Neural cell (in vitro differentiated cells): ENCODE results near the gene IFT122. TPM values are rescaled to one million over a fixed set of nuclear protein-coding genes. Genes with fewer than 3 reads are reported as not detected.

Experiments used
- H2AFZ ChIP-seq: fragments of 200-600, 300-800 bp; sonication (generic), shearing (Covaris generic); 2 replicates; pipeline ENCODE4 v1.6.0; 2014; ENCODE audit warnings: low read depth, mild to moderate bottlenecking, antibody characterized with exemption, low read length, moderate library complexity
- H3F3A ChIP-seq: fragments of 200-600 bp; shearing (Covaris generic); 2 replicates; pipeline ENCODE4 v1.6.1; 2016; ENCODE audit warnings: mild to moderate bottlenecking, moderate library complexity, mixed read lengths, antibody characterized with exemption, low read length; ENCODE audit not compliant: insufficient read depth, poor library complexity, severe bottlenecking
- H3K27ac ChIP-seq: fragments of 200-600, 300-800 bp; sonication (generic), shearing (Covaris generic); 2 replicates; pipeline ENCODE4 v1.5.1; 2014; ENCODE audit warnings: mild to moderate bottlenecking, low read length, moderate library complexity
- H3K27me3 ChIP-seq: fragments of 300-800, 200-600 bp; sonication (generic), shearing (Covaris generic); 2 replicates; pipeline ENCODE4 v1.6.0; 2014; ENCODE audit warnings: mild to moderate bottlenecking, low read depth, low read length, moderate library complexity; ENCODE audit not compliant: insufficient read depth
- H3K36me3 ChIP-seq: fragments of 300-800, 200-600 bp; sonication (generic), shearing (Covaris generic); 2 replicates; pipeline ENCODE4 v1.5.1; 2014; ENCODE audit warnings: mild to moderate bottlenecking, antibody characterized with exemption, low read length, moderate library complexity; ENCODE audit not compliant: insufficient read depth
- H3K4me2 ChIP-seq: fragments of 300-800, 200-600 bp; sonication (generic), shearing (Covaris generic); 2 replicates; pipeline ENCODE4 v1.6.0; 2014; ENCODE audit warnings: mild to moderate bottlenecking, low read length
- H3K4me3 ChIP-seq: fragments of 300-800, 200-600 bp; sonication (generic), shearing (Covaris generic); 2 replicates; pipeline ENCODE4 v1.5.1; 2014; ENCODE audit warnings: mild to moderate bottlenecking, low read length, moderate library complexity
- H3K79me2 ChIP-seq: fragments of 200-600 bp; shearing (Covaris generic); replicated peaks from 2 replicates; pipeline ENCODE4 v1.6.0; 2014; ENCODE audit warnings: mild to moderate bottlenecking, low read length, moderate library complexity; ENCODE audit not compliant: insufficient read depth
- H3K9ac ChIP-seq: fragments of 300-800, 200-600 bp; sonication (generic), shearing (Covaris generic); 2 replicates; pipeline ENCODE4 v1.6.1; 2016; ENCODE audit warnings: mild to moderate bottlenecking, low read length, mixed read lengths
- H3K9me2 ChIP-seq: fragments of 200-600 bp; shearing (Covaris generic); 2 replicates; pipeline ENCODE4 v1.6.1; 2016; ENCODE audit warnings: mild to moderate bottlenecking, low read length, mixed read lengths; ENCODE audit not compliant: insufficient read depth
- H3K9me3 ChIP-seq: fragments of 200-600, 300-800 bp; sonication (generic), shearing (Covaris generic); 2 replicates; pipeline ENCODE4 v1.6.1; 2016; ENCODE audit warnings: mild to moderate bottlenecking, mixed run types, low read length, moderate library complexity, mixed read lengths
- H4K20me1 ChIP-seq: fragments of 200-600 bp; shearing (Covaris generic); 2 replicates; pipeline ENCODE4 v1.6.1; 2016; ENCODE audit warnings: mild to moderate bottlenecking, mixed run types; ENCODE audit not compliant: insufficient read depth
- CTCF ChIP-seq: fragments of 450-650 bp; IDR thresholded peaks from 2 replicates; pipeline ENCODE4 v1.5.1; 2014; ENCODE audit warnings: antibody characterized with exemption, mild to moderate bottlenecking, moderate library complexity; ENCODE audit not compliant: poor library complexity, severe bottlenecking
- EP300 ChIP-seq: fragments of 450-650 bp; conservative IDR thresholded peaks from 2 replicates; pipeline ENCODE4 v1.6.1; 2014; ENCODE audit warnings: antibody characterized with exemption, mild to moderate bottlenecking, moderate library complexity; ENCODE audit not compliant: poor library complexity, severe bottlenecking
- EZH2 ChIP-seq: fragments of 200-600, 300-800 bp; shearing (Covaris generic), sonication (generic); IDR thresholded peaks from 2 replicates; pipeline ENCODE4 v1.6.1; 2014; ENCODE audit warnings: antibody characterized with exemption, low read length, borderline replicate concordance, mild to moderate bottlenecking; ENCODE audit not compliant: insufficient read depth, poor library complexity, severe bottlenecking
- MXI1 ChIP-seq: fragments of 450-650 bp; conservative IDR thresholded peaks from 2 replicates; pipeline ENCODE4 v1.6.1; 2014; ENCODE audit warnings: antibody characterized with exemption, mild to moderate bottlenecking; ENCODE audit not compliant: poor library complexity, severe bottlenecking
- POLR2AphosphoS5 ChIP-seq: IDR thresholded peaks from 2 replicates; pipeline ENCODE4 v1.6.1; 2012
- RAD21 ChIP-seq: fragments of 450-650 bp; conservative IDR thresholded peaks from 2 replicates; pipeline ENCODE4 v1.6.1; 2014; ENCODE audit warnings: antibody characterized with exemption, mild to moderate bottlenecking, moderate library complexity
- REST ChIP-seq: IDR thresholded peaks from 2 replicates; pipeline ENCODE4 v1.6.1; 2012; ENCODE audit warnings: borderline replicate concordance
- SMC3 ChIP-seq: fragments of 450-650 bp; conservative IDR thresholded peaks from 2 replicates; pipeline ENCODE4 v1.6.1; 2014; ENCODE audit warnings: antibody characterized with exemption, mild to moderate bottlenecking, moderate library complexity; ENCODE audit not compliant: poor library complexity
- TAF1 ChIP-seq: IDR thresholded peaks from 2 replicates; pipeline ENCODE4 v1.6.1; 2012; ENCODE audit warnings: low read depth
- polyA plus RNA-seq: library from polyadenylated mRNA; depleted of rRNA; stranded (reverse); fragments of >200 nt; gene quantifications from 2 replicates; pipeline ENCODE4 v1.2.3, GENCODE V29; 2014

The IFT122 gene
- polyA plus RNA-seq, 1 donor from 2014 or later: 28.3 TPM

- Histone ChIP-seq H3F3A (no peaks in the 10 kb centered on the region), H2AFZ (no peak overlapping the region), H3K27ac (no peak overlapping the region), H3K27me3 (no peaks in the 10 kb centered on the region), H3K9me2 (no peaks in the 10 kb centered on the region), H4K20me1 (no peaks in the 10 kb centered on the region), H3K4me3 (no peak overlapping the region), H3K9me3 (no peaks in the 10 kb centered on the region), H3K4me2 (no peak overlapping the region), H3K79me2 (no peaks in the 10 kb centered on the region), H3K36me3 (no peaks in the 10 kb centered on the region), H3K9ac (no peak overlapping the region)
- no peak for TF ChIP-seq EP300
- no peak for TF ChIP-seq SMC3
- no peak for TF ChIP-seq EZH2
- no peak for TF ChIP-seq CTCF
- TF ChIP-seq REST: no peak
- no peak for TF ChIP-seq RAD21
- no peak for TF ChIP-seq POLR2AphosphoS5
- TF ChIP-seq TAF1: no peak
- no peak for TF ChIP-seq MXI1
These were observed 21.0 kb downstream of the IFT122 start for GRCh38 chr3:129461022-129461421.

GRCh38 chr3:129461461-129462146 is 21.6 kb downstream of the IFT122 start:
- no peaks in the 10 kb centered on the region for H3K27me3 ChIP-seq
- H3K4me2 ChIP-seq: no peak overlapping the region
- H3K9me3 ChIP-seq: no peaks in the 10 kb centered on the region
- no peaks in the 10 kb centered on the region for H3F3A ChIP-seq
- no peak overlapping the region for H3K27ac ChIP-seq
- no peaks in the 10 kb centered on the region for H3K79me2 ChIP-seq
- no peaks in the 10 kb centered on the region for H3K9me2 ChIP-seq
- TF ChIP-seq REST (no peak), EP300 (no peak), RAD21 (no peak), EZH2 (no peak), CTCF (no peak), SMC3 (no peak), TAF1 (no peak), MXI1 (no peak), POLR2AphosphoS5 (no peak)
- H2AFZ ChIP-seq: no peak overlapping the region
- H4K20me1 ChIP-seq: no peaks in the 10 kb centered on the region
- no peaks in the 10 kb centered on the region for H3K36me3 ChIP-seq
- H3K4me3 ChIP-seq: no peak overlapping the region
- H3K9ac ChIP-seq: no peak overlapping the region
